GM19452 (cell line): ENCODE measurements around the gene SUSD1.
A peak's percentile ranks its signal among the peaks of the same experiment; 100 is the strongest.
"Not testable (repeated sequence)": the region's sequence is repeated elsewhere in the genome, so short reads cannot be mapped to it uniquely, and the experiment has no call there.

Source experiments
- ATAC-seq: cut with Tn5 transposase; IDR thresholded peaks from one replicate; pipeline ENCODE4 v1.9.1; 2021; ENCODE audit not compliant: unreplicated experiment

The SUSD1 gene

GRCh38 chr9:112174222-112174964 lies 704 bp downstream of the SUSD1 start:
- ATAC-seq, result peak; percentile 80

GRCh38 chr9:112173489-112174221 lies 1.4 kb downstream of the SUSD1 start:
- ATAC-seq, result no peak

GRCh38 chr9:112170968-112171367 lies 4.1 kb downstream of the SUSD1 start:
- ATAC-seq, result no peak

DNA sequence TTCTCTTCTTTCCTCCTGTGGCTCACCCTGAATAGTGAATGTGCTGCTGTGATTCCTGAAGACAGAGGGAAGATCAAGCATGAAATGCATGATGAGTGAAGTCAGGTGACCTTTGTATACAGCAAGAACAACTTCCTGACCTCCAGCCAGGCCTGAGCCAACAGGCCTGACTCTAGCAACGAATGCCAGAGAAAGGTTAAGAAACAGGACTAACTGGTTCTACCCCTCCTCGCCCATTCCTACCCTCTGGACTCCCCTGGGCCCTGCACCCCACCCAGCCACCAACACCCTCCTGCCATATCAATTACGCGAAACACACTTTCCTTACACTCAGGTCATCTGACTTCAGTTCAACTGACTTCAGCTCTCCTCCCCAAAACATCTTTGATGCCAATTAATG lies 4.9 kb downstream of the SUSD1 start:
- ATAC-seq, result no peak

DNA sequence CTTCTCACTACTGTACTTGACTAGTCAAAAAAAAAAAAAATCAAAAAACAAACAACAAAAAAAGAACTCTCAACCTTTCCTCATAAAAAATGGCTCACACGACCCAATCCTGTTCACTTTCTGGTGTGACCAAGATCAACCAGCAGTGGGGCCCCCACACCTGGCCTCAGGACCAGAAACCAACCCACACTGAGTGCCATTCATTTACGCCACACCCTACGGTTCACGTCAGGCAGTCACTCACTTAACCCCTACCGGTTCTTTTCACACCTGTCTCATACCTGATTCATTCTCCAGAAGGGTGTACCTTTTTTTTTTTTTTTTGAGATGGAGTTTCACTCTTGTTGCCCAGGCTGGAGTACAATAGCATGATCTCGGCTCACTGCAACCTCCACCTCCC lies 5.7 kb downstream of the SUSD1 start:
- ATAC-seq, result no peak

DNA sequence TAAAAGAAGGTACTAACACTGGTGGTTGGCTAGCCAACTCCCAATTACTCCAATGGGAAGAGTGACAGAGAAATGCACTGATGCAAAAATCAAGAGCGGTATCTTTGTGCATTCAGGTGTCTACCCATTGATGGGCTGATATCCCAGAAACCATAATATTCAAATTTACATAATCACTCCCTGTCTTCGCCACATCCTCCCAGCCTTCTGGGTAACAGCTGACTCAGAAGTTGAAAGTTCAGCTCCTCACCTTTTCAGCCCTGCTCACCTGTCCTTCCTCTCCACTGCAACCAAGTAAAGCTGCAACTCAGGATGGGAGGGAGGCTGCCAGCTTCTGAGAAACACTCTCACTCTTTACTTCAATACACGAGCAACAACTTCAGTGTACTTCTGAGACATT lies 6.9 kb downstream of the SUSD1 start:
- no peak for ATAC-seq

GRCh38 chr9:112166176-112167140 lies 8.6 kb downstream of the SUSD1 start:
- no peak for ATAC-seq

GRCh38 chr9:112162621-112163413 lies 12.3 kb downstream of the SUSD1 start:
- ATAC-seq, result no peak

GRCh38 chr9:112159781-112160180 lies 15.3 kb downstream of the SUSD1 start:
- no peak for ATAC-seq

DNA sequence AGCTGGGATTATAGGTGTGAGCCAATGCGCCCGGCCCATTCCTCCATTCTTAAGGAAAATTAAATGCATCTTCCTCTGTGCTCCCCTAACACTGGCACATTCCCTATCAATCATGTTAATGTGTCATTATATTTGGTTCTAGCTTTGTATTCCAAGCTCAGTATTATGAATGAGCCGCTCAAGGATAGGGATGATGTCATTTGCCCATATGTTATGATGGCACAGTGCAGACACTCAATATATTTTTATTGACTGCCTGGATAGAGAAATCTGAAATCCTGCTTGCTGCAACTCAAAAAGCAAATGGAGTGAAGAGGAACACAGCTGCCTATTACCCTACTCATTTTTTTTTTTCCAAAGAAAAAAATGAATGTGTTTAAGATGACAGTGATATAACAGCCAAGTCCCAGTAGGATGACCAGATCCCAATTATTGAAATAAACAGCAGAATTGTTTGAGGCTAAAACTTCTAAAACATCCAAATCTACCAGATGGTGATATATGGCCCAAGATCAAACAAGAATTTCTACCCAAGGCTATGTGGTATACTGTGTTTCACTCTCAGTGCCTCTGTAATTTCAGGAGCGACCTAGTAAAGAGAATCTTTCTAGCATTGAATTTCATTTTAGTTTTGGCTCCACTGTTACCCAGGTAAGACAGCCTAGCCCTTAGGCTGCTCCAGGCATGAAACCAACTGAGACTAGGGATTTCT lies 16.3 kb downstream of the SUSD1 start:
- no peak for ATAC-seq

DNA sequence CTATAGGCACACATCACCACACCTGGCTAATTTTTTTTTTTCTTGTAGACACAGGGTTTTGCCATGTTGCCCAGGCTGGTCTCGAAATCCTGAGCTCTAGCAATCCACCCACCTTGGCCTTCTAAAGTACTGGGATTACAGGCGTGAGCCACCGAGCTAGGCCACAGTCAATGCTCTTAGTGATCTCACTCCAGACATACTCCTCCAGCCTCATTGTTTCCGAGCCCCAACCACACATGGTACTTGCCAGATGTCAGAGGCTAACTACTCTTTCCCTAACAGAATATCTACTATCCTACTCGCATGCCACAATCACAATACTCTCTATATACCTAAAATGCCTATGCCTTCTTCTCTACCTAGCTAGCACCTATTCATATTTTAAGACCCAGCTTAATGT lies 17.1 kb downstream of the SUSD1 start:
- ATAC-seq, result no peak

DNA sequence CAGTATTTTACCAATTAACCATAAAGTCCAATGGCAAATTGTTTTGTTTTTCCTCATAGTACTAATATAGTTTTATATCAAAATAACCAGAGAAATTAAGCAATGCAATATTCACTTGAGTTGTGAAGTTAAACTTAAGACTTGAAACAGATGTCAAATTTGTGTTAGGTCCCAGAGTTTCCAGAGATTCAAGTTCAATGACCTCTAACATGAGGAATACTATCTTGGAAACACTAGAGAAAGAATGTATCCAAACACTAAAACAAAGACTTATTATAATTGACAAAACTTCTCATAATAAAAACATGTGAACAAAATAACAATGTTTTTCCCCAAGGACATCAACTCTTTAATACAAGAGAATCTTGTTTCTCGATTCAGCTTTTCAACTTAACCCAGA lies 18.0 kb downstream of the SUSD1 start:
- ATAC-seq, result no peak

- ATAC-seq, result no peak
Observed at GRCh38 chr9:112149211-112149610, 25.9 kb downstream of the SUSD1 start.

- no peak for ATAC-seq
Observed at GRCh38 chr9:112145886-112146285, 29.2 kb downstream of the SUSD1 start.

GRCh38 chr9:112144807-112145206 lies 30.3 kb downstream of the SUSD1 start:
- no peak for ATAC-seq

DNA sequence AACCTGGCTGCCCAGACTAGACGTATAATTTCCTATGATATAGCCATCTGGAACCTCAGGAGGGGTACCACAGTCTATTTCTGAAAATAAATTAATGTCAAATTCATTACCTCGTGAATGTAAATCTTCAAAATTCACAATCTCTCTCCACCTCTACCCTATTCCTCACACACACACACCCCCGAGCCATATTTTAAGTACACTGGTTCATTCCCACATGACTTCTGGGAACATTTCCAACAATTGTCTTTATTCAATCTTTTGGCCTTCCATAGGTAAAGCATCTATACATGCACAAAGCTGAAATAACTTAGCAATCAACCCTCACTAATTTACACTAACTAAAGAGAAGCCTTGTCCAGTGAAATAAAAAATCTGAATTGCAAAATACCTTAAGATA lies 32.7 kb downstream of the SUSD1 start:
- no peak for ATAC-seq

DNA sequence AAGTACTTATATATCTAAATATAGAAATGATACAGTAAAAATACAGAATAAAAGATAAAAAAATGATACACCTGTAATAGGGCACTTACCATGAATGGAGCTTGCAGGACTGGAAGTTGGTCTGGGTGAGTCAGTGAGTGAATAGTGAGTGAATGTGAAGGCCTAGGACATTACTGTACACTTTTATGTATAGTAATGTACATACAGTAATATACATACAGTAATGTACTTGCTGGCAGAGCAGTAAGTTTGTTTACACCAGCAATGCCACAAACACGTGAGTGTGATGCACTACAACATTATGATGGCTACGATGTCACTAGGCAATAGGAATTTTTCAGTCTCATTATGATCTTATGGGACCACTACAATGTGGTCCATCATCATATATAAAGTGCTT lies 34.2 kb downstream of the SUSD1 start:
- peak; percentile 20 for ATAC-seq

DNA sequence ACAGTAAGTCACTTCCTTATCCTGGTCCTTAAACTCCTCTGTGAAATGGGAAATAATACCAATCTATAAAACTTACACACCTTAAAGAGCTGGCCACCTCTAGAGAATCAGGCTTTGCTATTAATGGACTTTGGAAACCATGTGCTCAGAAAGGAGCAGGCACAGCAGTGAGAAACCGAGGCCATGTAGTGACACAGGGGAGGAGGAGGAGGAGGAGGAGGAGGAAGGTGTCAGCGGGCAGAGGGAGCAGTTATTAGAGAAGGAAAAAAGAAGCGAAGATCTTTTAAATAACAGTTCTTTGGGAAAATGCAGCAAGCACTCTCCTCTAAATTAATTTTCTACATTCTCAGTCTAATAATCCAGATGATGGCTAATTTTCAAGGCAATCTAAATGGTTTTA lies 38.0 kb downstream of the SUSD1 start:
- ATAC-seq, result no peak

DNA sequence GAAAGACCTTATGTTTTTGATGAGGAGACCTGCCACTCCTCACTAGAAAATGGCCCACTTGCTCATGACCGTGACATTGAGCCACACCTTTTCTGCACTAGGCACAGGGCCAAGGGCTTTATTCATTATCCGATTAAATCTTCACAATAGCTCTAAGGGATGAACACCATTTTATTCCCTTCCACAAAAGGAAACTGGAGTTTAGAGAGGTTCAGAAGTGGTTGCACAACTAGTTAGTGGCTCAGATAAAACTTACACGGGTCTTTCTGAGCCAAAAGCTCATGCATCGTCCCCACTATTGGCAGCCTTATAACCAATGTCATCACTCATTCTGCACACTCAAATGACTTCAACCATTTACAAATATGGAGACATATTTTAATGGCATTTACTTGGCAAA lies 39.4 kb downstream of the SUSD1 start:
- ATAC-seq, result no peak

DNA sequence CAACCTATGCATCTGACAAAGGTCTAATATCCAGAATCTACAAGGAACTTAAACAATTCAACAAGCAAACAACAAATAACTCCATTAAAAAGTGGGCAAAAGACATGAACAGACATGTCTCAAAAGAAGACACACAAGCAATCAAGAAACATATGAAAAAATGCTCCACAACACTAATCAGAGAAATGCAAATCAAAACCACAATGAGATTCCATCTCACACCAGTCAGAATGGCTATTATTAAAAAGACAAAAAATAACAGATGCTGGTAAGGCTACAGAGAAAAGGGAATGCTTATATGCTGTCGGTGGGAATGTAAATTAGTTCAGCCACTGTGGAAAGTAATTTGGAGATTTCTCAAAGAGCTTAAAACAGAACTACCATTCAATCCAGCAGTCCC lies 41.3 kb downstream of the SUSD1 start:
- ATAC-seq, result not testable (repeated sequence)
